Endothelial cell of umbilical vein (primary cell): ENCODE results near the gene KRT23. TPM values are rescaled to one million over a fixed set of nuclear protein-coding genes. Genes with fewer than 3 reads are reported as not detected.

Experiments
- BruUV-seq: library from RNA; stranded (reverse); fragments of 400-500 nt; replicated peaks from 2 replicates; lab custom pipeline; 2021; lab: Mats Ljungman, UMichigan
- CTCF ChIA-PET: fragments of 300-600, 350-600 bp; sonication (Branson Sonifier 250); formaldehyde crosslinking; loops from one replicate; lab custom pipeline; 2021; ENCODE audit warnings: antibody characterized with exemption, inconsistent platforms; lab: Charles Lee
- POLR2A ChIA-PET: fragments of 300-600, 350-600 bp; sonication (Branson Sonifier 250); formaldehyde crosslinking; loops from one replicate; lab custom pipeline; 2021; ENCODE audit warnings: antibody characterized with exemption, inconsistent platforms; lab: Charles Lee
- DNase-seq: peaks from one replicate; pipeline ENCODE4 v3.0.0-alpha.2; 2011; ENCODE audit warnings: low read depth, low spot score
- FAIRE-seq: peaks from 2 replicates; lab custom pipeline; 2011; peaks lifted over from hg19 to GRCh38; lab: Jason Lieb, UNC
- H2AFZ ChIP-seq: 2 replicates; pipeline ENCODE4 v1.6.0; 2012; ENCODE audit warnings: low read depth, low read length, control low read depth, inconsistent platforms
- H3K27ac ChIP-seq: 2 replicates; pipeline ENCODE4 v1.5.1; 2011; ENCODE audit warnings: low read depth, mild to moderate bottlenecking, control low read depth, low read length, moderate library complexity; ENCODE audit not compliant: insufficient read depth
- H3K27me3 ChIP-seq, 2 experiments: 2 replicates each; pipeline versions ENCODE4 v1.6.0 to v1.6.1; 2011; ENCODE audit warnings: low read length in 2 of 2, mixed read lengths in 1 of 2; ENCODE audit not compliant: control insufficient read depth in 2 of 2, insufficient read depth in 2 of 2
- H3K36me3 ChIP-seq, 2 experiments: 2 replicates in 1 of 2; 3 replicates in 1 of 2; pipeline ENCODE4 v1.5.1; 2011; ENCODE audit warnings: low read length in 2 of 2, mild to moderate bottlenecking in 1 of 2, moderate library complexity in 1 of 2; ENCODE audit not compliant: control insufficient read depth in 2 of 2, insufficient read depth in 2 of 2; ENCODE audit errors: extremely low read depth in 1 of 2
- H3K4me1 ChIP-seq: 3 replicates; pipeline ENCODE4 v1.5.1; 2011; ENCODE audit warnings: mild to moderate bottlenecking, low read length; ENCODE audit not compliant: control insufficient read depth, insufficient read depth; ENCODE audit errors: extremely low read depth
- H3K4me2 ChIP-seq: 2 replicates; pipeline ENCODE4 v1.6.1; 2011; ENCODE audit warnings: low read length, control low read depth, mixed read lengths; ENCODE audit not compliant: insufficient read depth
- H3K4me3 ChIP-seq, 3 experiments: fragments of 200-600 bp in 1 of 3; sonication (generic), shearing (Covaris generic) in 1 of 3; replicated peaks in 1 of 3; 2 replicates each; pipeline ENCODE4 v1.5.1; 2011 to 2016; ENCODE audit warnings: control low read depth in 3 of 3, low read length in 3 of 3, mild to moderate bottlenecking in 2 of 3, inconsistent platforms in 1 of 3, low read depth in 1 of 3, moderate library complexity in 1 of 3; ENCODE audit not compliant: insufficient read depth in 1 of 3
- H3K79me2 ChIP-seq: 2 replicates; pipeline ENCODE4 v1.6.0; 2012; ENCODE audit warnings: low read length, inconsistent platforms; ENCODE audit not compliant: control insufficient read depth, insufficient read depth
- H3K9ac ChIP-seq: replicated peaks from 2 replicates; pipeline ENCODE3; 2011; ENCODE audit warnings: low read length, control low read depth; ENCODE audit not compliant: insufficient read depth; ENCODE audit errors: extremely low read depth
- H3K9me1 ChIP-seq: replicated peaks from 3 replicates; pipeline ENCODE4 v1.6.0; 2011; ENCODE audit warnings: mild to moderate bottlenecking, low read length; ENCODE audit not compliant: control insufficient read depth, insufficient read depth; ENCODE audit errors: extremely low read depth
- H3K9me3 ChIP-seq: replicated peaks from 2 replicates; pipeline ENCODE4 v1.5.1; 2012; ENCODE audit warnings: low read length, inconsistent platforms; ENCODE audit not compliant: control insufficient read depth, insufficient read depth
- H4K20me1 ChIP-seq: replicated peaks from 2 replicates; pipeline ENCODE3; 2011; ENCODE audit warnings: mild to moderate bottlenecking, low read length; ENCODE audit not compliant: control insufficient read depth, insufficient read depth; ENCODE audit errors: extremely low read depth
- CTCF ChIP-seq, 2 donors: IDR thresholded peaks; 1 replicate in 1 of 2; 2 replicates in 1 of 2; pipeline ENCODE4 v1.5.1; 2011; ENCODE audit warnings: low read length in 2 of 2, mild to moderate bottlenecking in 2 of 2, moderate library complexity in 2 of 2, control low read depth in 1 of 2, inconsistent platforms in 1 of 2, low read depth in 1 of 2; ENCODE audit not compliant: insufficient read depth in 1 of 2; ENCODE audit errors: extremely low read depth in 1 of 2
- EZH2 ChIP-seq: IDR thresholded peaks from 2 replicates; pipeline ENCODE4 v1.6.1; 2012; ENCODE audit warnings: borderline replicate concordance, low read depth, mild to moderate bottlenecking, moderate library complexity, low read length, inconsistent platforms; ENCODE audit not compliant: severe bottlenecking
- FOS ChIP-seq: IDR thresholded peaks from 2 replicates; pipeline ENCODE4 v1.6.1; 2011; ENCODE audit warnings: mild to moderate bottlenecking, low read length, moderate library complexity, borderline replicate concordance; ENCODE audit not compliant: insufficient read depth
- GATA2 ChIP-seq: IDR thresholded peaks from 2 replicates; pipeline ENCODE4 v1.7.0; 2011; ENCODE audit warnings: low read depth, mild to moderate bottlenecking, moderate library complexity, mixed read lengths, low read length; ENCODE audit not compliant: insufficient read length, insufficient read depth
- JUN ChIP-seq: IDR thresholded peaks from 2 replicates; pipeline ENCODE4 v1.6.1; 2011; ENCODE audit warnings: borderline replicate concordance, low read depth; ENCODE audit not compliant: insufficient read length, insufficient read depth
- MYC ChIP-seq: IDR thresholded peaks from one replicate; pipeline ENCODE4 v1.6.1; 2011; ENCODE audit warnings: mild to moderate bottlenecking, low read depth, low read length
- POLR2A ChIP-seq: IDR thresholded peaks from 2 replicates; pipeline ENCODE4 v1.6.1; 2012; ENCODE audit warnings: low read depth, mild to moderate bottlenecking, control low read depth, low read length
- POLR2AphosphoS5 ChIP-seq: IDR thresholded peaks from 2 replicates; pipeline ENCODE4 v1.6.1; 2012; ENCODE audit warnings: low read depth, mild to moderate bottlenecking, control low read depth, low read length, moderate library complexity; ENCODE audit not compliant: insufficient read depth
- dilution Hi-C: fragments of 300-500 bp; cut with MboI; formaldehyde crosslinking; loops from one replicate; pipeline ENCODE4 v1.15.0; 2019; ENCODE audit warnings: low sequenced_read_pairs; ENCODE audit not compliant: extremely low pct_ligation_motif_present
- intact Hi-C: fragments of 100-400 bp; cut with micrococcal nuclease; formaldehyde crosslinking; loops from one replicate; pipeline ENCODE4 v1.10.0; 2022
- polyA plus RNA-seq, 4 experiments: library from polyadenylated mRNA; depleted of rRNA in 3 of 4; stranded (reverse) in 3 of 4; unstranded in 1 of 4; fragments of >200 nt; gene quantifications; 2 replicates each; pipeline versions ENCODE4 v1.2.1 to v1.2.3, GENCODE V29; 2011 to 2012; ENCODE audit warnings: missing spikeins in 1 of 4
- total RNA-seq: library from RNA; stranded (reverse); gene quantifications from 2 replicates; pipeline ENCODE4 v1.2.3, GENCODE V29; 2021
- TF ChIP-seq, protein P1 (sequence below): IDR thresholded peaks from 2 replicates; pipeline ENCODE4 v1.6.1; 2011; ENCODE audit not compliant: insufficient read depth, insufficient read length

The KRT23 gene
- total and polyA plus RNA-seq, 2 donors (not counting 3 experiments of a cell fraction or from before 2014, with no cell fraction given), result not detected

DNA sequence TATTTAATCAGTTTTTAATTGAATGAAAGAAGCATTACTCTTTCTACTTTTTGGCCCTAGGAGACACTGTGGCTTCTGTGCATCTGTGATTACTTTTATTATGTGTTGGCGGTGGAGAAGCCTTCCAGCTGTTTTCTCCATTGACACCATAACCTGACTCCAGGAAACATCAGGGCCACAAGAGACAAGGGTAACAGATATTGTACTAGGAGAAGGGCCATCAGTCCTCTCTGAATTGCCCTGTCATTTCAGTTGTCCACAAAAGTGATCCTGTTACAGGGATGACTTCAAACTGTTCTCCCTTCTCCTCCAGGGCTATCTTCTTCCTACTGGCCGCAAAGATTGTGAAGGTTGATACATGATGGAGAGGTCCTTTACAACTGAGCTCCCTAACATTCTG lies 14.7 kb upstream of the KRT23 start:
- no peak for FAIRE-seq
- no TSS peak for BruUV-seq
- no peak overlapping the region for H3K4me3 ChIP-seq
- no peak overlapping the region for H3K9ac ChIP-seq
- no peaks in the 10 kb centered on the region for H3K9me1 ChIP-seq
- intact Hi-C loops (no loop called here), dilution Hi-C loops (no loop called here)
- POLR2A ChIA-PET, result no interaction called here
- CTCF ChIA-PET, result no interaction called here
- DNase-seq, result no peak
- no peaks in the 10 kb centered on the region for H4K20me1 ChIP-seq
- no peaks in the 10 kb centered on the region for H3K9me3 ChIP-seq
- no peaks in the 10 kb centered on the region for H3K4me1 ChIP-seq
- H2AFZ ChIP-seq, result no peak overlapping the region
- no peaks in the 10 kb centered on the region for H3K79me2 ChIP-seq
- H3K27me3 ChIP-seq, result peaks cover 12 to 14% of the 10 kb centered on the region in 2 experiments
- no peak overlapping the region for H3K27ac ChIP-seq
- no peak overlapping the region for H3K4me2 ChIP-seq
- no peaks in the 10 kb centered on the region for H3K36me3 ChIP-seq
- TF ChIP-seq, protein P1, sequence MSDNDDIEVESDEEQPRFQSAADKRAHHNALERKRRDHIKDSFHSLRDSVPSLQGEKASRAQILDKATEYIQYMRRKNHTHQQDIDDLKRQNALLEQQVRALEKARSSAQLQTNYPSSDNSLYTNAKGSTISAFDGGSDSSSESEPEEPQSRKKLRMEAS, result no peak
- no peak for TF ChIP-seq JUN
- TF ChIP-seq CTCF (IDR thresholded peaks at IDR 0.05; ENCODE audit: extremely low read depth in 1 of 2, insufficient read depth in 1 of 2, low read depth in 1 of 2, low read length in 2 of 2), result no peak
- no peak for TF ChIP-seq POLR2A
- TF ChIP-seq EZH2, result no peak
- TF ChIP-seq FOS, result no peak
- no peak for TF ChIP-seq POLR2AphosphoS5
- TF ChIP-seq GATA2, result no peak
- no peak for TF ChIP-seq MYC
